PFSK-1 (cell line): ENCODE results near the gene CDK19.

ENCODE experiments used
- FOXP2 ChIP-seq: optimal IDR thresholded peaks from 2 replicates; pipeline ENCODE3; 2011; ENCODE audit warnings: borderline replicate concordance, control low read depth, inconsistent platforms; ENCODE audit not compliant: insufficient read depth; ENCODE audit errors: extremely low read length, extremely low read depth
- POLR2AphosphoS5 ChIP-seq: IDR thresholded peaks from 2 replicates; pipeline ENCODE4 v1.6.1; 2012; ENCODE audit warnings: low read depth, mild to moderate bottlenecking, control low read depth, low read length, moderate library complexity
- REST ChIP-seq, 2 experiments: IDR thresholded peaks; 2 replicates each; pipeline versions ENCODE4 v1.6.1 to v1.8.0; 2011 to 2012; ENCODE audit warnings: low read depth in 2 of 2, low read length in 2 of 2, control low read depth in 1 of 2, inconsistent platforms in 1 of 2, mild to moderate bottlenecking in 1 of 2, moderate library complexity in 1 of 2; ENCODE audit not compliant: insufficient read depth in 1 of 2
- SIN3A ChIP-seq: IDR thresholded peaks from 2 replicates; pipeline ENCODE4 v1.6.1; 2012; ENCODE audit warnings: mild to moderate bottlenecking, low read length, moderate library complexity, borderline replicate concordance; ENCODE audit not compliant: insufficient read depth
- TAF1 ChIP-seq: IDR thresholded peaks from 2 replicates; pipeline ENCODE4 v1.6.1; 2012; ENCODE audit warnings: low read length, control low read depth, borderline replicate concordance; ENCODE audit not compliant: insufficient read depth

Gene CDK19

GRCh38 chr6:110856296-110856695 is 41.0 kb upstream of the CDK19 start:
- no peak for TF ChIP-seq POLR2AphosphoS5

GRCh38 chr6:110853754-110854477 is 38.6 kb upstream of the CDK19 start:
- no peak for TF ChIP-seq FOXP2

GRCh38 chr6:110852773-110853172 is 37.5 kb upstream of the CDK19 start:
- no peak for TF ChIP-seq TAF1
- no peak for TF ChIP-seq POLR2AphosphoS5
- no peak for TF ChIP-seq SIN3A
- no peak for TF ChIP-seq FOXP2
- TF ChIP-seq REST (IDR thresholded peaks at IDR 0.05; ENCODE audit: insufficient read depth in 1 of 2, low read depth in 2 of 2, low read length in 2 of 2): no peak

GRCh38 chr6:110849781-110850180 is 34.5 kb upstream of the CDK19 start:
- TF ChIP-seq SIN3A (no peak), REST (IDR thresholded peaks at IDR 0.05; ENCODE audit: insufficient read depth in 1 of 2, low read depth in 2 of 2, low read length in 2 of 2) (no peak), FOXP2 (no peak), POLR2AphosphoS5 (no peak), TAF1 (no peak)

- no peak for TF ChIP-seq TAF1
- no peak for TF ChIP-seq POLR2AphosphoS5
- TF ChIP-seq SIN3A: no peak
- TF ChIP-seq REST (IDR thresholded peaks at IDR 0.05; ENCODE audit: insufficient read depth in 1 of 2, low read depth in 2 of 2, low read length in 2 of 2): no peak
- no peak for TF ChIP-seq FOXP2
Observed at GRCh38 chr6:110841266-110841665, 26.0 kb upstream of the CDK19 start.

- TF ChIP-seq FOXP2 (no peak), TAF1 (no peak), REST (IDR thresholded peaks at IDR 0.05; ENCODE audit: insufficient read depth in 1 of 2, low read depth in 2 of 2, low read length in 2 of 2) (no peak), SIN3A (no peak), POLR2AphosphoS5 (no peak)
Observed at GRCh38 chr6:110833831-110834230, 18.6 kb upstream of the CDK19 start.
